Stimulated activated CD8-positive, alpha-beta memory T cell treated with anti-CD3 and anti-CD28 coated beads, Interleukin-7, amount 100 ng/mL, for 24 hours (primary cell): ENCODE data around the gene TSKU.

Experiments used
- DNase-seq: peaks from one replicate; pipeline ENCODE4 v3.0.0-alpha.2; 2020; ENCODE audit warnings: low read depth

Gene TSKU

GRCh38 chr11:76770642-76771445 is 12.3 kb upstream of the TSKU start:
- no peak for DNase-seq

- DNase-seq: no peak
Measured at GRCh38 chr11:76771446-76772099, 11.6 kb upstream of the TSKU start.

- no peak for DNase-seq
Measured at GRCh38 chr11:76772100-76772782, 10.9 kb upstream of the TSKU start.

DNA sequence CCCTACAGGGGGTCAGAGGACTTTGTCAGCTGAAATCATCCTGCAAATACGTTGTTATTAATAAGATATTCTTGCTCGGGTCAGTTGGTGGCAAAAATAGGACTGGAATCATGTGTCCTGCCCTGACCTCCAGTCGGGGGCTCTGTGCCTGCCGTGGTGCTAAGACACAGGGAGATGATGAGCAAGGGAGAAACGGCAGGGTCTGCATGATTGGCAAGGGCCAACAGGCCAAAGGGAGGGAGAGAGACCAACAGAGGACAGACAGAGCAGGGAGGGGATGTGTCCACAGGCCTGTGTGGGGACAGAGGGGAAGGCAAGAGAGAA is 10.4 kb upstream of the TSKU start:
- no peak for DNase-seq

DNA sequence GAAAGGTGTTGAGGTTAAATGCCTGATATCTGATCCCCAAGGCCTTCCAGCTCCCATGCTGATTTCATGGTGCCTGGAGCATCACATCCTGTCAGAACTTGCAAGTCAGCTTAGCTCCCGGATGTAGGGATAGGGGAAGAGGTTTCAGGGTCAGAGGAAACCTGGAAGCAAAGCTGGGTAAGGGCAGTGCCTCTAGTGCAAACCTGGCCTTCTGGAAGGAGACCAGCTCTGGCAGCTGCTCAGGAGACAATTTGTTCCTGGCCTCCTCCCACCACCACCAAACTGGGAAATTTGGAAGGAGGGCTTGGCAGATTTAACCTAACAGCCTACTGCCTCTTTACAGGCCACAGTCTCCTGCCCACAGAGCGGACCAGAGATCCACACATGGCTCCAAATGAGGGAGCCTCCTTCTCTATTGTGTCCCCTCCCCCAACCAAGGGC is 9.2 kb upstream of the TSKU start:
- DNase-seq: no peak

- no peak for DNase-seq
Measured at GRCh38 chr11:76776472-76776871, 6.7 kb upstream of the TSKU start.

- DNase-seq: no peak
Measured at GRCh38 chr11:76777305-76777704, 5.9 kb upstream of the TSKU start.

- no peak for DNase-seq
Measured at GRCh38 chr11:76777876-76778275, 5.3 kb upstream of the TSKU start.

DNA sequence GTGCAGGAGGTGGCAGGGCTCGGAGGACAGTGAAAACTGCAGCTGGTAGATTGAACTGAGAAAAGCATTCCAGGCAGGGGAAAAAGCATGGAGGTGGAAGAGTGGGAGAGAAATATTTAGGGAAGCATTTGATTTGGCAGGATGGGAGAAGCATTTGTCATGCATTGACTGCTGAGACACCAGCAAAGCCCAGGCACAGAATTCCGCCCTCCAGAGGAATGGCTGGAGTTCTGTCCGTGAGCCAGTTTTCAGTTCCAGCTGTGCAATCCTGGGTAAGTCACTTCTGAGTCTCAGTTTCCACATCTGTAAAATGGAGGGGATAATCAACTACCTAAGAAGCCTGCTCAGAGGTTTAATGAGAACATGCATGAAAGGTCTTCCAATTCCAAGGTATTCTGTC is 4.3 kb upstream of the TSKU start:
- DNase-seq: no peak

DNA sequence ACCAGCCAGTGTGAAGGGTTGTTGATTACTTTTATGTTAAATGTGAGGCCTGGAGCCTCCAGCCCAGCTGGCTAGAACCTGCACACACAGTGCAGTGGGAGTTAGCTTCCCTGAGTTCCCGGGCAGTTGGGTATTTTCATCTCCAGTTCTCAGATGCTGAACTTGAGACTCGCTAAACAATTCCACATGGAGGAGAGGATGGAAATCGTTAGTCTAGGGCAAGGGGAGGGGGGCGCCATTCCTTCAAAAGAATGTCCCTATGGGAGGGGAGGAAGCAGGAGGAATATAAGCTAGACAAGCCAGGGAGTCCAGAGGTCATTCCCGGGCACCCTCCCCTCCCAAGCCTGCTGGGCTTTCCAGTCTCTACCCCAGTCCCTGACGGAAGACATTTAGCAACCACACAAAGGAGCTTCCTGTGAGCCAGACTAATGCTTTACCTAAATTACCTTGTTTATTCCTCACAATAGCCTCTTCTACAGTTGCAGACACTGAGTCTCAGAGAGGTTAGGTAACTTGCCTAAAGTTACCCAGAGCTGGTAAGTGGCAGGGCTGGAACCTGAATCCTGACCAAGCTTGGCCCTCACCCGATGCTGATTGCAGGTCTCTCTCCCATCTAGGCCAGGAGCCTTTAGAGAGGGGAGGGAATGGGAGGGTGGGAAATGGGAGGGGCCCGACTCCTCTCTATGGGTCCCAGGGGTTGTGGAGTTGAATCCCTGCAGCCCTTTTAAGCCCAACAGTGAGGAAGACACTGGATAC is 1.9 kb upstream of the TSKU start:
- no peak for DNase-seq

- no peak for DNase-seq
Measured at GRCh38 chr11:76781807-76782530, 1.2 kb upstream of the TSKU start.

GRCh38 chr11:76782531-76783293 is 444 bp upstream of the TSKU start:
- DNase-seq: no peak

GRCh38 chr11:76783896-76784813 is 999 bp downstream of the TSKU start:
- DNase-seq: no peak

DNA sequence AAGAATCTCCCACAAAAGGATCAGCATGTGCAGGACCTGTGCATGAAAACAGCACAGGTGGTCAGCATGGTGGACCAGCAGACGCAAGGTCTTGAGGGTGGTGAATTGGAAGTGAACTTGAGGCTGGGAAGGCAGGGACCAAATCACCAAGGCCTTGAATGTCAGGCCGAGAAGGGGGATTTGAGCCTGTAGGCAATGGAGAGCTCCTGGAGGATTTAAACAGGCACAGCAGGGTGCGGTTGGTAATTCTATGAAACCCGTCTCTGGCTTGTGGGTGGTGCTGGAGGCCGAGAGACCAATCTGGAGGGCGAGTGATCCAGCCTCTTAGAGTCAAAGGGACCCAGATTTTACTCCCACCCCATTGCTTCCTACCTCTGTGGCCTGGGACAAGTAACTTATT is 2.4 kb downstream of the TSKU start:
- DNase-seq: no peak

DNA sequence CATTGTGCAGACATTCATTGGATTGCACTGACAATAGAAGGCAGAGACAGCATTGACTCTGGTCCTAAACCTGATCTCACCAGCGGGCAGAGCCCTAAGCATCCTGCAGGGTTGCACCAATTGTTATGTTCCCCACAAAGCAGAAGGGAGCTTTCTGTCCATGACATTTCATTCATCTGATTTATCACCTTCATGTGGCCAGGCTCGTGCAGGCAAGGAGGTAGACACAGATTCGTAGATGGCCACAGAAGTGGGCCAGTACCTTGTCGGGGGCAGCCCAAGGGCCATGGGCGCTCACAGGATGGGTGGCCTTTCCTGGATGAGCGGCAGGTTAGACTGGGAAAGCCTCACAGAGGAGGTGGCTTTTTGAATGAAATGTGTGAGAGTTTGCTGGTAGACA is 2.9 kb downstream of the TSKU start:
- no peak for DNase-seq

DNA sequence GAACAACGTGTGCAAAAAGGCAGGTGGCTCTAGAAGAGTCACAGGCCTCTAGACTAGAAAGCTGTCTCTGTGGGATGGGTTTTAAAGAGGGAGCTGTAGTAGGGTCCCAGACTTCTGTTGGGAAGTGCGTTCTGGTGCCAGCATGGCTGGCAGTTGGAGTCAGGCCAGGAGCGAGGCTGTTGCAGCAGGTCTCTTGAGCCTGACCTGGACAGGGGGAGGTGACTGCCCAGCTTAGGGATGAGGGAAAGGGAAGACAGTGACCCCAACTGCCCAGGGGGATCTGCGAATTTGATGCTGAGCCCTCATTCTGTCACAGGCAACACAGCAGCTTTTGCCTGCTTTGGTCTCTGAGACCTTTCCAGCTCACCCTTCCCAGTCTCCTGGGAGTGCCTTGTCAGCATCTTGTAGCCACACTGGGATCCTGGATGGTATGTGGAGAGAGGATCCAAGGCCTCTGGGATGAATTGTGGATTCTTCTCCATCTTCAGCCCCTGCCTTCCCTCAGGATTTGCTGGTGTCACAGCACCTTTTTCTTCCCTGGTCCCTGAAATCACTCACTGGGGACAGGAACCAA is 3.4 kb downstream of the TSKU start:
- no peak for DNase-seq

GRCh38 chr11:76787271-76787670 is 4.1 kb downstream of the TSKU start:
- no peak for DNase-seq

- DNase-seq: no peak
Measured at GRCh38 chr11:76787911-76788596, 4.9 kb downstream of the TSKU start.
